NT2/D1 (cell line): ENCODE data around the gene POLR3K.
"Not testable (repeated sequence)": the region's sequence is repeated elsewhere in the genome, so short reads cannot be mapped to it uniquely, and the experiment has no call there.

Source experiments
- DNase-seq: peaks from one replicate; pipeline ENCODE4 v3.0.0-alpha.2; 2011; ENCODE audit warnings: low read depth, low spot score
- H3K27me3 ChIP-seq: 2 replicates; pipeline ENCODE4 v1.6.0; 2011; ENCODE audit warnings: mild to moderate bottlenecking; ENCODE audit not compliant: insufficient read length, insufficient read depth
- H3K36me3 ChIP-seq: 2 replicates; pipeline ENCODE4 v1.6.1; 2011; ENCODE audit warnings: mild to moderate bottlenecking, low read length, mixed read lengths; ENCODE audit not compliant: insufficient read depth, insufficient read length
- H3K4me1 ChIP-seq: 2 replicates; pipeline ENCODE4 v1.5.1; 2011; ENCODE audit not compliant: insufficient read depth, insufficient read length
- H3K4me3 ChIP-seq: 2 replicates; pipeline ENCODE4 v1.5.1; 2011; ENCODE audit warnings: low read depth; ENCODE audit not compliant: insufficient read length
- H3K9ac ChIP-seq: 2 replicates; pipeline ENCODE4 v1.6.0; 2011; ENCODE audit warnings: low read depth; ENCODE audit not compliant: insufficient read length
- H3K9me3 ChIP-seq: 2 replicates; pipeline ENCODE4 v1.5.1; 2011; ENCODE audit warnings: mild to moderate bottlenecking, low read length; ENCODE audit not compliant: insufficient read depth
- SUZ12 ChIP-seq: IDR thresholded peaks from 2 replicates; pipeline ENCODE4 v1.6.1; 2011; ENCODE audit not compliant: insufficient read length, insufficient read depth; ENCODE audit errors: extremely low read depth
- YY1 ChIP-seq: IDR thresholded peaks from 2 replicates; pipeline ENCODE4 v1.6.1; 2011; ENCODE audit not compliant: insufficient read length, insufficient read depth
- ZNF274 ChIP-seq: IDR thresholded peaks from 2 replicates; pipeline ENCODE4 v1.6.1; 2011; ENCODE audit warnings: mild to moderate bottlenecking, low read depth, low read length

POLR3K gene

DNA sequence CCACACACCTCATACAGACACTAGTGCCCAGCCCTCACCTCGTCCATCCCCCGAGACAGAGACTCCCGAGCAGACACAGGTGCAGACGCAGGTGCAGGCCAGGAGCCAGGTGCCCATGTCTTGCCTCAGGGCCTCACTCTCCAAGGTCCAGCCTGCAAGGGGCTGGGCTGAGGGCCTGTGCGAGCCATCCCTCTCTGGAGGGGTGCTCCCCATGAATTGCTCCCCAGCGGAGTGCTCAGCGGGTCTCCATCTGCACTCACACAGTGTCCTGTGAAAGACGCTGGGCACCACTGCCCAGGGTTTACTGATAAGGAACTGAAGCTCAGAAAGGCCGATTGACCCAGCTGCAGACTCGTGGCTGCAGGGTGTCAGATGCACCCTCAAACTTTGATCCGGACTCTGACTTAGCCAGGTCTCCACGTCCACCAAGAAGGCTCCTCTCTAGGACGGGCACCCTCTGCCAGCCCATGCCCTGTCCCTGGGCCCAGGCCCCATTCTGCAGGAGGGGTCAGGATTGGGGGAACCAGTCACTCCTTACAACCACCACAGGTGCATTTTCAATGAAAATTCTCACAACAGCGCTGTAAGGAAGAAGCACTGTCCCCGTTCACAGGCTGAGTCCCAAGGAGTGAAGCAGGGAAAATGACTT lies 16.9 kb downstream of the POLR3K start:
- no peaks in the 10 kb centered on the region for H3K27me3 ChIP-seq
- no peak for DNase-seq
- TF ChIP-seq ZNF274 = no peak
- TF ChIP-seq SUZ12 = no peak
- TF ChIP-seq YY1 = no peak
- H3K9ac ChIP-seq = no peak overlapping the region
- H3K9me3 ChIP-seq = peaks cover 1% of the 10 kb centered on the region; the same call in 1 of the 2 replicates
- H3K36me3 ChIP-seq = peaks cover 66% of the 10 kb centered on the region
- no peak overlapping the region for H3K4me3 ChIP-seq
- peaks cover 11% of the 10 kb centered on the region for H3K4me1 ChIP-seq

DNA sequence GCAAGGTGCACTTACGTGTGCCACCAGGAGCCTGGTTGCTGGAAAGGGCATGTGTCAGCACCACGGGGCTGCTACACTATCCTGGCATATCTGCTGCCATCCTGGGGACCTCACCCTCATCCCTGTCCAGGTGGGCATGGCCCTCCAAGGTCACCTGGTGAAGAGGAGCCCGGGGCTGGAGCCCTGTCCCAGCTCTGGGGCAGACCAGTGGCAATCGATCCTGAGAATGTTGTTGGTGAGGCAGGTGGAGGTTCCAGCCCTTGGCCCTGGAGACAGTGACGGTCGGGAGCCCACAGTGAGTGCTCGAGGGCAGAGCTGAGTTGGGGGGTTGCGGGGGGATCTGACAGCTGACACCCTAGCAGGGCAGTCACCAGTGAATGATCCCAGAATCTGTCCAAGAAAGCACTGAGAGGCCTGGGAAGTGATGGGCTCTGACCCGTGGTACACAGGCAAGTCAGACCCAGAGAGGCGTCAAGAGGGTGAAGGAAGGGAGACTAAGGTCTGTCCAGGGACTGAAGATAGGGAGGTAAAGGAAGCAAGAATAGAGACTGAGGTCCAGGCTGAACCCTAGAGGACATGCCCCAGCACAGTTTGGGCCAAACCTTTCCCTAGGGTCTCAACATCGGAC lies 17.6 kb downstream of the POLR3K start:
- DNase-seq = no peak

DNA sequence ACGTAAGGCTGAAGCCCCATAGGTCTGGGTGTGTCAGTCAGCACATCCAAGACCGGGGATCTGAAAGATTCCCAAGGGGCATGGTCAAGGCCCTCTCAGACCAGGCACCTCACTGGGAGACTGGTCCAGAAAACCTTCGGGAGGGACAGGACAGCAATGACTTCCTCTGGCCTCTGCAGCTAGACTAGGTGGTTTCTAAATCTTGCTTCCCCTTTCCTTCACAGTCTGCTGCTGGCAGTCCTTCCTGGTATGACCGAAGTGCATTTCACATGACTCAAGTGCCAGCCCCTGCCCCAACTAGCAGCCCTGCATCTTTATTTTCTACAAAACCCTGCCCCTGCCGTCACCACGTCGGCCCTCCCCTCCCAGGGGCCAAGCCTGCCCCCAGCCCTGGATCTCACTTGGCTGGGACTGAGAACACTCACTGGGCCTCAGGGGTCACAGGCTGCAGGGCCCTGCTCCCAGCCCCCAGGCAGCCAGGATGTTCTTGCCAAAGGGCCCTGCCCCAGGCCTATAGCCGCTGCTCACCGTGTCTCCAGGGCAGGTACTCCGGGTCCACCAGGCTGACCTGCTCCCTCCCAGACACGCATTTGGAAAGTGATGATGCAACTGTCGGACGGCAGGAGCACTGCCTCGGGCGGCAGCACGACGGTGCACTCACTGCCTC lies 18.3 kb downstream of the POLR3K start:
- TF ChIP-seq YY1 (no peak), SUZ12 (no peak), ZNF274 (no peak)
- Histone ChIP-seq H3K4me1 (peaks cover 11% of the 10 kb centered on the region), H3K9ac (no peak overlapping the region), H3K4me3 (no peak overlapping the region), H3K36me3 (peaks cover 58% of the 10 kb centered on the region), H3K27me3 (no peaks in the 10 kb centered on the region), H3K9me3 (no peaks in the 10 kb centered on the region)
- no peak for DNase-seq

More for the DNA sequence above, 17.6 kb downstream of the POLR3K start:
- Histone ChIP-seq H3K4me1 (peaks cover 11% of the 10 kb centered on the region), H3K27me3 (no peaks in the 10 kb centered on the region), H3K36me3 (peaks cover 60% of the 10 kb centered on the region), H3K9ac (no peak overlapping the region), H3K4me3 (no peak overlapping the region), H3K9me3 (no peaks in the 10 kb centered on the region)
- no peak for TF ChIP-seq ZNF274
- TF ChIP-seq SUZ12 = no peak
- no peak for TF ChIP-seq YY1

DNA sequence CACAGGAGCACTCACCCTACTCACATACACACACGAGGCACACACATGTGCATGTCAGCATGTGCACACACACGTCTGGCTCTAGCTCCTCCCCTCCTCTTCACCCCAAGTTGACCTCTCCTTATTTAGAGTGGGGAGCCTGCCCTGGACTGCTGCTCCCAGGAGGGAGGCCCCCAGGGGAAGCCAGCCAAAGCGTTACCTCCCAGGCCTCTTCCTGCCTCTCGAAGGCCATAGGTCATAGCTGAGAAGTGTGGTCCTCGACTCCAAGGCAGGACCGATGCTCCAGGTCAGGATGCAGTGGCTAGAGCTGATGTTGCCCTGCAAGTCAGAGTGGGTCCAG lies 18.8 kb downstream of the POLR3K start:
- no peak for TF ChIP-seq ZNF274
- TF ChIP-seq SUZ12 = no peak
- no peak for TF ChIP-seq YY1
- Histone ChIP-seq H3K4me3 (no peak overlapping the region), H3K27me3 (no peaks in the 10 kb centered on the region), H3K9ac (no peak overlapping the region), H3K4me1 (peaks cover 11% of the 10 kb centered on the region), H3K36me3 (peaks cover 53% of the 10 kb centered on the region), H3K9me3 (no peaks in the 10 kb centered on the region)
- no peak for DNase-seq

DNA sequence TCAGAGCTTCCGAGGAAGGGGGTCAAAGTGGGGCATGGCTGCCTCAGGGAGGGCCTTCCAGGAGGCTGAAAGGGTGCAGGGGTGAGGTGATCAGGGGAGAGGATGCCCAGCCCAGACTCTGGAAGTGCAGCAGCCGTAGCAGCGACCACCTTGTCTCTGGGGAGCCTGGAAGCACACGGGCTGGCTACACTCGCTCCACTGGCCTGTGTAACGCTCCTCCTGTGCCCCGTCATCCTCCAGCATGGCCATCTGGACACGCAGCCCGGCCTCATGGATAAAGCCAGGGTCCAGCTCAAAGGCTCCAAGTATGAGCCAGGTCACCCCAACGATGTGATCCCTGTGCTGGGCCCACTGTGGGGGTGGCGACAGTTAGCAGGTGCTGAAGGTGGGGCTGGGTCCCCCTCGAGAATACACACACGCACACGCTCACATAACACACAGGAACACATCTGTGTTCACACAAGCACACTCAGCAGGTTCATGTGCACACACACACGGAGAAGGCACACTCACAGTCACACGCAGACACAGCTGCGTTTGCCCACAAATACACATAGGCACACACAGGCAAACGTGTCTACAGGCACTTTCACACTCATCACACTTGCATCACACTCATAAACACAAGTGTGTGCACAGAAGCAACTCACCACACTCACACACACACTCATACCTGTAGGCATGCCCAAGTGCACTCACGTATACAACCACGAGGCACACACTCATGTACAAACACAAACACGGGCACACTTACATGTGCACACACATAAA lies 19.3 kb downstream of the POLR3K start:
- no peak for TF ChIP-seq ZNF274
- TF ChIP-seq YY1 = no peak
- TF ChIP-seq SUZ12 = no peak
- Histone ChIP-seq H3K9ac (no peak overlapping the region), H3K36me3 (peaks cover 47% of the 10 kb centered on the region), H3K4me3 (no peak overlapping the region), H3K9me3 (no peaks in the 10 kb centered on the region), H3K4me1 (peaks cover 8% of the 10 kb centered on the region), H3K27me3 (no peaks in the 10 kb centered on the region)
- DNase-seq = no peak

DNA sequence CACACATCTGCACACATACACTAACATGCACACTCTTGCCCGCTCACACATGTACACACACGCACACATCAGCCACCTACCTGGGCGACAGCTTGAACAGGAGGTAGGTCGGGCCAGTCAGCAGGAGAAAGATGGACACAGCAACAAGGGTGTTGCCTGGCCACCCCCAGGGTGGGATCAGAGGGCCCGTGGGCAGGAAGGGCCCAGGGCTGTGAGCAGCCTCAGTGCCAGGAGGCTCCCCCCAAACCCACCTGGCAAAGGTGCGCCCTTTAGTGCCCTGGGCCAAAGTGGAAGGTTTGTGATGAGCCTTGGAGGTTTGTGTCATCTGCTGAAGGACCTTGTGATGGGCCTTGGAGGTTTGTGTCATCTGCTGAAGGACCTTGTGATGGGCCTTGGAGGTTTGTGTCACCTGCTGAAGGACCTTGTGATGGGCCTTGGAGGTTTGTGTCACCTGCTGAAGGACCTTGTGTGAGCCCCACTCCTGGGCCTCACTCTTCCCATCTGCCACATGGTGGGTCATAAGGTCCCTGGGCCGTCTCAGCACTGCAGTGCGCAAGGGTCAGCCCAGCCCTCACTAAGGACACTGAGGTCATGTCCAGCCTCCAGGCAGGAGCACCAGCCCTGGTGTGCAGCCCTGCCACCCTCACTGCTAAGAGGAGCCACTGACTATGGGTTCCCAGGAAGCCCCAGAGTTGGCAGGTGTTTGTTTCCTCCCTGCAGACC lies 20.1 kb downstream of the POLR3K start:
- H3K9me3 ChIP-seq, H3K27me3 ChIP-seq, H3K4me1 ChIP-seq, H3K4me3 ChIP-seq, DNase-seq, H3K9ac ChIP-seq: not testable (repeated sequence)
- peaks cover 40% of the 10 kb centered on the region for H3K36me3 ChIP-seq

DNA sequence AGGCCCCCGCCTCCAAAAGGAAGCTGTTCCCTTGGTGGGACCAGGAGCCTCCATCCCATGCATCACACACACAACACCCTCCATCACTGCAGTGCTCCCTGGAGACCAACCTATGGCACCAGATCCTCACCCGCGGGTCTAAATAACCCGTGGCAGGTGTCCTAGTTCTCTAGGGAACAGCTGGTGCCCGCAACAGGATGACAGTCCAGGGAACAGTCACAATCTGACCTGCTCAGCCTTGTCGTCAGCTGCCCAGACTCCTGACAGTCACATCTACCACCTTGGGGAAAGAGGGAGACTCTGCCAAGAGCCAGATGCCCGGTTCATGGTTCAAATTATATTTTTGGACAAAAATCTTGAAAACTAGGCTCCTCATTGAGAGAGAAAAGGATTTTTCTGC lies 22.8 kb downstream of the POLR3K start:
- not testable (repeated sequence) for H3K9ac ChIP-seq, H3K9me3 ChIP-seq, DNase-seq, H3K27me3 ChIP-seq, H3K4me3 ChIP-seq, H3K4me1 ChIP-seq
- H3K36me3 ChIP-seq = peaks cover 21% of the 10 kb centered on the region

DNA sequence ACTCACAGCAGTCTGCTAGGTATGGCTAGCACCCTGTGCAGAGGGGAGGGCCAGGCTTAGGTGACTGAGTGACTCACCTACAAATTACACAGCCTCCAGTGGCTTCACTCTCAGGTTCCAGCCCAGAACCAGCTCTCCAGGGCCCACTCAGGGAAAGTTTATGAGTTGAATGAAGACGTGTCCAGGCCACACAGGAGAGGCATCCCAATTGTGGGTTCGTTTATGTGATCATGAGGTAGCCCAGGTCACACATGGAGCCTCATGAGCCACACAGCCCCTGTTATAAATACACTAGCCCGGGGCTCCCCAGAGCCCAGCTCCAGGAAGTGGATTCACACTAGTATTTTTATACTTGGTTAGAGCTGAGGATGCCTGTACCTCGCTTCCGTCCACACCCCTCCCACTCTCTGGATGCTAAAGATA lies 27.5 kb downstream of the POLR3K start:
- H3K4me1 ChIP-seq, DNase-seq, H3K36me3 ChIP-seq, H3K4me3 ChIP-seq, H3K27me3 ChIP-seq, H3K9ac ChIP-seq, H3K9me3 ChIP-seq: not testable (repeated sequence)

DNA sequence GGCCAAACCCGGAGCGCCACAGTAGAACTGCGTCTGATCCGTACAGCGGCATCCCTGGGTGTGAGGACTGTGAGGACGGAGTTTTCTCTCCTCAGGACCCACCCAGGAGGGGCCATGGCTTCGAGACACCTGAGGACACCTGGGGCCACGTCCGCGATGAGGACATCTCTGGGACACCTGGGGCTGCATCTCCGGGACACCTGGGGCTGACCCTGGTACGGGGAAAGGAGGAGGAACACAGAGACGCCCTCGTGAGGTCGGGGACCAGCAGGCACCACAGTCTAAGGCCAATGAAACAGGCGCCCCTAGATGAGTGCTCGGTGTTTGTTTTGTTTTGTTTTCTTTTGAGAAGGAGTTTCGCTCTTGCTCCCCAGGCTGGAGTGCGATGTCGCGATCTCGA lies 29.3 kb downstream of the POLR3K start:
- not testable (repeated sequence) for H3K4me3 ChIP-seq, H3K27me3 ChIP-seq, H3K9me3 ChIP-seq, DNase-seq, H3K9ac ChIP-seq, H3K36me3 ChIP-seq, H3K4me1 ChIP-seq

DNA sequence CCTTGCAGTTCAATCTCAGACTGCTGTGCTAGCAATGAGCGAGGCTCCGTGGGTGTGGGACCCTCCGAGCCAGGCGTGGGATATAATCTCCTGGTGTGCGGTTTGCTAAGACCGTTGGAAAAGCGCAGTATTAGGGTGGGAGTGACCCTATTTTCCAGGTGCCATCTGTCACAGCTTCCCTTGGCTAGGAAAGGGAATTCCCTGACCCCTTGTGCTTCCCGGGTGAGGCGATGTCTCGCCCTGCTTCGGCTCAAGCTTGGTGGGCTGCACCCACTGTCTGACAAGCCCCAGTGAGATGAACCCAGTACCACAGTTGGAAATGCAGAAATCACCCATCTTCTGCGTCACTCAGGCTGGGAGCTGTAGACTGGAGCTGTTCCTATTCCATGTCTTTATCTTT lies 32.5 kb downstream of the POLR3K start:
- H3K9ac ChIP-seq, DNase-seq, H3K27me3 ChIP-seq, H3K9me3 ChIP-seq, H3K4me3 ChIP-seq, H3K36me3 ChIP-seq, H3K4me1 ChIP-seq: not testable (repeated sequence)
